Activated T-cell treated with anti-CD3 and anti-CD28 coated beads for 4 hours (primary cell): ENCODE data around the gene PROSER2.

Experiments used
- DNase-seq: peaks from one replicate; pipeline ENCODE4 v3.0.0-alpha.2; 2020

Gene PROSER2

GRCh38 chr10:11823122-11823988 lies at the start of gene PROSER2:
TSS of gene PROSER2 (plus strand) at chr10:11823356. CDS start at chr10:11852078, 28,722 bp downstream.
- peak; percentile 20 for DNase-seq

GRCh38 chr10:11773761-11774441 lies 49.3 kb upstream of the PROSER2 start:
- DNase-seq: no peak

GRCh38 chr10:11775412-11775811 lies 47.7 kb upstream of the PROSER2 start:
- no peak for DNase-seq

GRCh38 chr10:11776080-11776479 lies 47.1 kb upstream of the PROSER2 start:
- DNase-seq: no peak

- DNase-seq: no peak
Measured at GRCh38 chr10:11781114-11781513, 42.0 kb upstream of the PROSER2 start.

GRCh38 chr10:11782793-11783557 lies 40.2 kb upstream of the PROSER2 start:
- no peak for DNase-seq

- no peak for DNase-seq
Measured at GRCh38 chr10:11783558-11783865, 39.6 kb upstream of the PROSER2 start.

GRCh38 chr10:11787374-11787773 lies 35.8 kb upstream of the PROSER2 start:
- DNase-seq: no peak

GRCh38 chr10:11787846-11788245 lies 35.3 kb upstream of the PROSER2 start:
- no peak for DNase-seq

- DNase-seq: no peak
Measured at GRCh38 chr10:11789306-11789705, 33.9 kb upstream of the PROSER2 start.

- DNase-seq: no peak
Measured at GRCh38 chr10:11789956-11790355, 33.2 kb upstream of the PROSER2 start.

- no peak for DNase-seq
Measured at GRCh38 chr10:11793762-11794479, 29.2 kb upstream of the PROSER2 start.

- DNase-seq: no peak
Measured at GRCh38 chr10:11794566-11794965, 28.6 kb upstream of the PROSER2 start.

GRCh38 chr10:11795101-11795920 lies 27.8 kb upstream of the PROSER2 start:
- DNase-seq: peak; percentile 5

GRCh38 chr10:11796474-11796873 lies 26.7 kb upstream of the PROSER2 start:
- DNase-seq: no peak

- DNase-seq: no peak
Measured at GRCh38 chr10:11797281-11797680, 25.9 kb upstream of the PROSER2 start.

GRCh38 chr10:11797847-11798633 lies 25.1 kb upstream of the PROSER2 start:
- DNase-seq: no peak

GRCh38 chr10:11798845-11799735 lies 24.1 kb upstream of the PROSER2 start:
- DNase-seq: no peak

GRCh38 chr10:11799736-11800080 lies 23.4 kb upstream of the PROSER2 start:
- no peak for DNase-seq

GRCh38 chr10:11804336-11804735 lies 18.8 kb upstream of the PROSER2 start:
- no peak for DNase-seq
